ENCODE results near the gene TMEM109.

The TMEM109 gene

DNA sequence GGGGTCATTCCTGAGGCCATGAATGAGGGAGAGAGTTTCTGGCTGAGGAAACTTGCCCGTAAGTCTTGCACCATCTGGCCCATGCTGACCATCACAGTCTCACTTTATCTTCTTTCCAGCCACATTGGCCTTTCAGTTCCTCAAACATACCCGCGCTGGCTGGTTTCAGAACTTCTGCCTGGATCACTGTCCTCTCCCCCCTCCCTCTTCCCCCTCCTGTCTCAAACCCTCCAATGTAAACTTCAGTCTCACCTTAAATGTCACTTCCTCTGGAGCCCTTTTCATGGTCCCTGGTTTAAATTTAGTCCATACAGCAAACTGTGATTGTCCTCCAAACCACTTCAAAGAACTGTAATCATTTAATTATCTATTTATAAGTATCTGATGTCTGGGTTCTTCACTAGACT is 3.7 kb upstream of the TMEM109 start:
- DNase-seq (ENCODE audit: low spot score) = no peak

DNA sequence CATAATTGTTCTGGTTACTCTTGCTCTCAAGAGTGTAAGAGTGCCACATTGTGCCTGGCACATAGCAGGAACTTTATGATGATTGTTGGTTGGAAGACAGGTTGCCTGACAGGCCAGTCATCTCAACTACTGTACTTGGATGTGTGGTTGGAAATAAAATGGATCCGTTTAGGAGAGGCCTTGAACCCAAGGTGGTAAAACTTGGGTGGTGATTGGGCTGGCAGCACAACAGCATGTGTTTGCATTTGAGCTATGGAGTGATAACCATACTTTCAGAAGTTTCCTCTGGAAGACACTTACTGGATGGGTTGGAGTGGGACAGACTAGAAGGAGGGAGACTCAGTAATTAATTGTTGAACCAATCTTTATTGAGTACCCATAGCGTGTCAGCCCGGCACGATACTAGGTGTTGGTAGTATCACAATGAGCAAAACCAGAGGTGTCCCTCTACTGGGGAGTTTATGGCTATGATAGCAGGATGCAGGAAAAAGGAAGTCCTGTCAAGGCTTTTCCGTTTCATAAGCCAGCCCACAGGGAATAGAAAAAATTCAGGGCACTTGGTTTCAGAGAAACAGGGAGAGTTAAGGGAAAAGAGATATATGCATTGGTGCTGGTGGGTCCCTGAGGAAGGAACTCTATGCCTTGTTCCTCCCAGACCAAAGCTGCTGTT is 3.1 kb upstream of the TMEM109 start:
- DNase-seq (ENCODE audit: low spot score) = no peak

- peak; percentile 45 for DNase-seq (ENCODE audit: low spot score)
These were observed 1.6 kb upstream of the TMEM109 start for GRCh38 chr11:60912223-60912850.

GRCh38 chr11:60912851-60913528 is 968 bp upstream of the TMEM109 start:
- DNase-seq (ENCODE audit: low spot score) = no peak

GRCh38 chr11:60914633-60915247 is 782 bp downstream of the TMEM109 start:
- no peak for DNase-seq (ENCODE audit: low spot score)

GRCh38 chr11:60915248-60915914 is 1.4 kb downstream of the TMEM109 start:
- DNase-seq (ENCODE audit: low spot score) = peak; percentile 76

DNA sequence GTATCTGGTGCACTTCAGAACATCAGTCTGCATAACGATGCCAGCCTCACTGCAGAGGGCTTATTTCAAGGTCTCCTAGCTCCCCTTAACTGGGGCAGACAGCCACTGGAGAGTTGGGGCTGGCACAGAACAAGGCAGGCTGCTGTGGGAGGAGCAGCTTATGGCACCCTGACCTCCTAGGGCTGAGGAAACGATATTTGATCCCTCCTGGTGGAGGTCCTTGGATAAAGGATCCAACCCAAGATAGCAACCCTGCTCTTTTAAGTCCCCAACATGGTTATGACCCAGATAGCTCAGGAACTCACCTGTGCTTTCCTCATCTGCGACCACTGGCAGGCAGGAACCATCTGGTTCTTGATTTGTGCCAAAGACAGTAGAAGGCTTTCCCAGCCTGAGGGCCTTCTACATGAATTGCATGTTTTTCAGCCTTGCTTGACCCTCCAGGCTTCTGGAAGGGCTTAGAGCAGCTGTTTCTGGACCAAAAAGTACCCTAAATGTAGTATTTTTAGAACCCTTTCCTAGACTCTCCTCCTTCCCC is 2.8 kb downstream of the TMEM109 start:
- DNase-seq (ENCODE audit: low spot score) = no peak

GRCh38 chr11:60917267-60917666 is 3.3 kb downstream of the TMEM109 start:
- no peak for DNase-seq (ENCODE audit: low spot score)

DNA sequence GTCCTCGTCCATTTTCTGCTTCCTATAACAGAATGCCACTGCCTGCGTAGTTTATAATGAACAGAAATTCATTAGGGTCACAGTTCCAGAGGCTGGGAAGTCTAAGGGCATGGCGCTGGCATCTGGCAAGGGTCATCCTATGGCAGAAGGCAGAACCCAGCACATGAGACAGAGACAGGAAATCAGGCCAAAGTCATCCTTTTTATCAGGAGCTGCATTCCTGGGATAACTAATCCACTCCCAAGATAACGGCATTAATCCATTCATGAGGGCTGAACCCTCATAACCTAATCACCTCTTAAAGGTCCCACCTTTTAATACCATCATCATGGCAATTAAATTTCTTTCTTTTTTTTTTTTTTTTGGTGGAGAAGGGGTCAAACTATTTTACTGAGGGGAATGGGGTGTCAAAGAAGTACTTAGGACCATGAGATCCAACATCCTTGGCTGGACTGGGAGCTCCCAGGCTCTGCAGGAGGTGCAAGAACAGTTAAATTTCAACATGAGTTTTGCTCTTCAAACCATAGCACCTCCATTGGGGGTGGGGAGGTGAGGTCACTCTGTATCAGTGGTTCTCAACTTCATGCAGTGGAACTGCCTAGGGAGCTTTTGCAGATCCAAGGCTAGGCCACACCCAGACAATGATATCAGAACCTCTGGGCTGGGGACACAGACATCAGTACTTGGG is 4.4 kb downstream of the TMEM109 start:
- no peak for DNase-seq (ENCODE audit: low spot score)

DNA sequence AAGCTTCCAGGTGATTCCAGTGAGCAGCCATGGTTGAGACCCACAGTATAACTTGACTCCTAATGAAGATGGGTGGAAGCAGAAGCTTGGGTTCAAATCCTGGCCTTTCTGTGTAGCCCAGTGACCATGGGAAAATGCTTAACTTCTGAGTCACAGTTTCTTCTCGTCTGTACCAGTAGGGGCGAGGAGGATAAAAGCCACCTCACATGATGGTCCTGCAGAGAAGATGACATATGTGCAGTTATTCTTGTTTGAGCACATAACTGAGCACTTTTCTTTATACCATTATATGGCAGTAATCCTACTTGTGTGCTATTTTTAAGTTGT is 4.9 kb downstream of the TMEM109 start:
- no peak for DNase-seq (ENCODE audit: low spot score)

- DNase-seq (ENCODE audit: low spot score) = no peak
These were observed 5.4 kb downstream of the TMEM109 start for GRCh38 chr11:60919320-60919719.

DNA sequence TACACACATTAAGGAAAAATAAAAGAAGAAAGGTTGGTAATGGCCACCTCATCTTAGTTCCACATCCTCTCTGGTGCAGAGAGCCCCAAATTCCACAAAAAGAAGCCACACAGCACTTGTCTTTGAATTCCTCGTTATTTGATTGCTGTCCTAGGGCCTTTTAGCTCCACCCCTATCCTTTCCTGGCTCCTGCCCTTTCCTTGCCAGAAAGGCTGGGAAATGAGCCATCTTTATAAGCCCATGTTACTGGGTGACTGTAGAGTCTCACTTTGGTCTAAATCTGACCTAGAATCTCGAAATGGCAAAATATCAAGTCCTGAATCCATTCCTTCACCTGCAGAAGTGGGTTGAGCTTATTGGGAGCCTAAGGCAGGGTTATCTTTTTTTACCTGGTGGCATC is 6.0 kb downstream of the TMEM109 start:
- no peak for DNase-seq (ENCODE audit: low spot score)

DNA sequence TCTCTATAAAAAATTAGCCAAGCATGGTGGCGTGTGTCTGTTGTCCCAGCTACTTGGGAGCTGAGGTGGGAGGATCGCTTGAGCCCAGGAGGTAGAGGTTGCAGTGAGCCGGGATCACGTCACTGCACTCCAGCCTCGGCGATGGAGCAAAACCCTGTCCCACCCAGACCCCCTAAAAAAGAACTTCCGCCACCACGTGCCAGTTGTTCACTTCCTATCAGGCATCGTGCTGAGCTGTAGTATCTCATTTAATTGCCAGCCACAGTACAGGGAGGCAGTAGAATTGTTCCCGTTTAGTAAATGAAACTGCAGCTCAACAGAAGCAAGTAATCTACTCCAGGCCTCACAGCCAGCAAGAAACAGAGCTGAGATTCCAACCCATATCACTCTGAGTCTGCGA is 7.3 kb downstream of the TMEM109 start:
- DNase-seq (ENCODE audit: low spot score) = no peak

DNA sequence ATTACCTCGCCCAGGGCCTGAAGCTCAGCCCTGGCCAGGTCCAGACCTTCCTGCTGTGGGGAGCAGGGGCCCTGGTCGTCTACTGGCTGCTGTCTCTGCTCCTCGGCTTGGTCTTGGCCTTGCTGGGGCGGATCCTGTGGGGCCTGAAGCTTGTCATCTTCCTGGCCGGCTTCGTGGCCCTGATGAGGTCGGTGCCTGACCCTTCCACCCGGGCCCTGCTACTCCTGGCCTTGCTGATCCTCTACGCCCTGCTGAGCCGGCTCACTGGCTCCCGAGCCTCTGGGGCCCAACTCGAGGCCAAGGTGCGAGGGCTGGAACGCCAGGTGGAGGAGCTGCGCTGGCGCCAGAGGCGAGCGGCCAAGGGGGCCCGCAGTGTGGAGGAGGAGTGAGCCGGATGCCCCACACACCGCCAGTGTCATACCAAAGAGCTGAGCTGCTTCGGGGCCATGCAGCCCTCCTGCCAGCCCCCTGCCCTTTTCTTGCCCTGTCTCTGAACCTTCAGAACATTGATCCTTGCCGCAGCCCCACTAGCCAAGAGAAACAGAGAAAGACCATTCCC is 7.9 kb downstream of the TMEM109 start:
- DNase-seq (ENCODE audit: low spot score) = no peak

GRCh38 chr11:60922906-60923305 is 8.9 kb downstream of the TMEM109 start:
- DNase-seq (ENCODE audit: low spot score) = no peak

GRCh38 chr11:60923326-60923725 is 9.4 kb downstream of the TMEM109 start:
- no peak for DNase-seq (ENCODE audit: low spot score)

GRCh38 chr11:60923800-60924109 is 9.8 kb downstream of the TMEM109 start:
- DNase-seq (ENCODE audit: low spot score) = no peak

DNA sequence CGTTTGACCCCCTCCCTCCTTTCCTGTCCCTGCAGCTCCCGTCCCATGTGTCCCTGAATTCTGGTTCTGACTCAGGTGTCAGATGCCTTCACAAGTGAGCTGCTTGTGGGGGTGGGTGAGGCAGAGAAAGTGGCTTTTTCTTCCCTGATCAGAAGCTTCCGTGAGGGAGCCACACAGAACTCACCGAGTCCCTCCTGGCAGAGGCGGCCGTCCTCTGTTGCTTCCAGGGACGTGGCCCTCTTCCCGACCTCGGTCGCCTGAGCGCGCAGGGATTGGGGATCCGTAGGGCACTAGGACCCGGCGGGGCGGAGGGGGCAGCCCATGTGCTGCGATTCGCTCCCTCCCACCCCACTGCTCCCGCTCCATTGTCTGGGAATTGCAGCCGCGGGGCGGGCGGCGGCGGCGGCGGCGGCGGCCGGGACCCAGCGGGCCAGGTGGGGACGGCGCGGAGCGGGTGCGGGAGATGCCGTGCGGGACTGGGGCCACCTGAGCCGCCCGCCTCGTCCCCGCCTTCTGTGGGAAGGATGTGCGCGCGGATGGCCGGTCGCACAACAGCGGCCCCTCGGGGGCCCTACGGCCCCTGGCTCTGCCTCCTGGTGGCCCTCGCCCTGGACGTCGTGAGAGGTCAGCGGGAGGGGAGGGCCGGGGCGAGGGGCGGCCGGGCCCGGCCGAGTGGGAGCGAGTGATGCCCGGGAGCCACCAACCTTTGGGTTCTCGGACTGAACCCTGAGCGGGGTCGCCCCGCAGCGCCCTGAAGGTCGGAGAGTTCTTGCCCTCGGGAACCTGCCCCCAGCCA is 10.3 kb downstream of the TMEM109 start, which contains the start of gene TMEM132A:
TSS of gene TMEM132A (plus strand) at position 351 of the 796 bp plus-strand sequence. CDS start at position 525, 174 bp downstream.
- DNase-seq (ENCODE audit: low spot score) = no peak

DNA sequence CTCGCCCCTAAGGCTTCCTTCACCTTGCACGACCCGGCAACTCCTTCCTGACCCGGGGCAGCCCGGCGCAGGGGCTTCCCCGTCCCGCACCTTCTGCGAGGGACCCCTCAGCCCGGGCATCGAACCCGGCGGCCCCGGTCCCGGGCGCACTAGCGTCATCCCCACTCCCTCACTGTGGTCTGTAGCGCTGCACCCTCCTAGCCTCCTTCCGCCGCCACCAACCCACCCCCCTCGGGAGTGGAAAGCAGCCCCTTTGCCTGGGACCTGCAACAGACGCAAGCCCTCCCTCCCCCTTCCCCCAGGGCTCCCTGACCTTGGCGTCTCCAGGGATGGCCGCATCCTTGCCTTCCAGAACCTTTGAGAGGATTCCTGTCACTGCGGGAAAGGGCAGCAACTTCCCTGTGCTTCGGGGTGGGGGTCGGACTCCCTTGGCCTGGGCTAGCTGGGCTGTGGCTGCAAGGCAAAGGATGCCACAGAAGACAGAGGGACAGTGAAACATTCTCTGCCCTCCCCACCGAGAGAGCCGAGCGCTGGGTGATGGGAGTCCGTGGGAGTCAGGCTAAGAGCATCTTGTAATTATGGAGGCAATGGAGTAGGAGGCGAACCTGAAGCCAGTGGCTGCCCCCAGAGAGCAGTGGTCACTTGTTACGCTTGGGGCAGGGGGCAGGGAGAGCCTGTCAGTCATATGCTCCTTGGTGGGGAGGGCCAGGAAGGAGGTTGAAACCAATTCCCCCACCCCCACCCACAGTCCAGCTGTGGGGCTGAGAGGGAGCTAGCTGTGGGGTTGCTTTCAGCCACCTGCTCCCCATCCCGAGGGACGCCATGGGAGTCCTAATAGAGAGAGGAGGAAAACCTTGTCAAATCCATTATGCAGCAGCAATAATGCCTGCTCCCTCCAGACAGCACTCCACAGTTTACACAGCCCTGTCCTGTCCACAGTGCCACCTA is 11.2 kb downstream of the TMEM109 start:
- no peak for DNase-seq (ENCODE audit: low spot score)
